ENCODE measurements around the gene LSM5.
"Not testable (repeated sequence)": the region's sequence is repeated elsewhere in the genome, so short reads cannot be mapped to it uniquely, and the experiment has no call there.

Gene LSM5

GRCh38 chr7:32500216-32500615 is 10.0 kb upstream of the LSM5 start:
- H3K79me1 ChIP-seq (replicated peaks; ENCODE audit: low read length, poor library complexity, severe bottlenecking); H3K27me3 ChIP-seq (ENCODE audit: control insufficient read depth in 1 of 2, insufficient read depth in 1 of 2, low read length in 2 of 2): not testable (repeated sequence)

DNA sequence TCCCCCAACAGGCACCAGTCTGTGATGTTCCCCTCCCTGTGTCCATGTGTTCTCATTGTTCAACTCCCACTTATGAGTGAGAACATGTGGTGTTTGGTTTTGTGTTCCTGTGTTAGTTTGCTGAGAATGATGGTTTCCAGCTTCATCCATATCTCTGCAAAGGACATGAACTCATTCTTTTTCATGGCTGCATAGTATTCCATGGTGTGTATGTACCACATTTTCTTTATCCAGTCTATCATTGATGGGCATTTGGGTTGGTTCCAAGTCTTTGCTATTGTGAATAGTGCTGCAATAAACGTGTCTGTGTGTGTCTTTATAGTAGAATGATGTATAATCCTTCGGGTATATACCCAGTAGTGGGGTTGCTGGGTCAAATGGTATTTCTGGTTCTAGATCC is 9.6 kb upstream of the LSM5 start:
- H3K23ac ChIP-seq (ENCODE audit: low read length in 2 of 2); H3K4me1 ChIP-seq (ENCODE audit: control insufficient read depth, insufficient read depth, low read depth, low read length); H2BK15ac ChIP-seq (ENCODE audit: low read depth, poor library complexity, severe bottlenecking); H3K4me2 ChIP-seq (ENCODE audit: low read length, poor library complexity, severe bottlenecking); H3K27me3 ChIP-seq (ENCODE audit: control insufficient read depth in 1 of 2, insufficient read depth in 1 of 2, low read length in 2 of 2); H3K9ac ChIP-seq (ENCODE audit: low read length); H2BK120ac ChIP-seq (ENCODE audit: low read depth, low read length); H2AFZ ChIP-seq (ENCODE audit: low read depth, low read length); H4K91ac ChIP-seq (ENCODE audit: low read length); H3K9me3 ChIP-seq (ENCODE audit: control insufficient read depth, low read length); H3K4ac ChIP-seq (ENCODE audit: low read depth in 1 of 2, low read length in 2 of 2); H3K36me3 ChIP-seq (ENCODE audit: control insufficient read depth in 1 of 2, insufficient read depth in 2 of 2, low read depth in 1 of 2, low read length in 2 of 2); H2BK12ac ChIP-seq (ENCODE audit: low read length in 2 of 2); H2BK5ac ChIP-seq (ENCODE audit: low read depth, low read length, poor library complexity, severe bottlenecking); H3K79me1 ChIP-seq (replicated peaks; ENCODE audit: low read length, poor library complexity, severe bottlenecking); H3K27ac ChIP-seq (ENCODE audit: low read length, poor library complexity, severe bottlenecking); H4K8ac ChIP-seq (ENCODE audit: low read length); H3K14ac ChIP-seq (ENCODE audit: low read length in 2 of 2); H2AK5ac ChIP-seq (ENCODE audit: low read length, severe bottlenecking); H3K4me3 ChIP-seq (ENCODE audit: insufficient read depth in 1 of 2, low read depth in 1 of 2, low read length in 2 of 2); DNase-seq; H3K18ac ChIP-seq (ENCODE audit: low read depth in 1 of 2, low read length in 2 of 2): not testable (repeated sequence)
- 100% methylated on average over 1 of the region's 2 CpGs for WGBS

More at GRCh38 chr7:32500216-32500615, 10.0 kb upstream of the LSM5 start:
- H2BK5ac ChIP-seq (ENCODE audit: low read depth, low read length, poor library complexity, severe bottlenecking); H3K14ac ChIP-seq (ENCODE audit: low read length in 2 of 2); H2AK5ac ChIP-seq (ENCODE audit: low read length, severe bottlenecking); H3K18ac ChIP-seq (ENCODE audit: low read depth in 1 of 2, low read length in 2 of 2); H3K4ac ChIP-seq (ENCODE audit: low read depth in 1 of 2, low read length in 2 of 2); H2AFZ ChIP-seq (ENCODE audit: low read depth, low read length); H3K36me3 ChIP-seq (ENCODE audit: control insufficient read depth in 1 of 2, insufficient read depth in 2 of 2, low read depth in 1 of 2, low read length in 2 of 2); H3K9me3 ChIP-seq (ENCODE audit: control insufficient read depth, low read length); H4K91ac ChIP-seq (ENCODE audit: low read length); H4K8ac ChIP-seq (ENCODE audit: low read length); H3K4me3 ChIP-seq (ENCODE audit: insufficient read depth in 1 of 2, low read depth in 1 of 2, low read length in 2 of 2); H3K9ac ChIP-seq (ENCODE audit: low read length); H3K4me2 ChIP-seq (ENCODE audit: low read length, poor library complexity, severe bottlenecking); H3K4me1 ChIP-seq (ENCODE audit: control insufficient read depth, insufficient read depth, low read depth, low read length); H3K27ac ChIP-seq (ENCODE audit: low read length, poor library complexity, severe bottlenecking); H2BK12ac ChIP-seq (ENCODE audit: low read length in 2 of 2); H2BK120ac ChIP-seq (ENCODE audit: low read depth, low read length); DNase-seq; H2BK15ac ChIP-seq (ENCODE audit: low read depth, poor library complexity, severe bottlenecking); H3K23ac ChIP-seq (ENCODE audit: low read length in 2 of 2): not testable (repeated sequence)
- 95% methylated on average over 1 of the region's 1 CpG for WGBS

- Histone ChIP-seq H4K8ac (ENCODE audit: low read length) (peak overlapping the region; percentile 100), H3K36me3 (ENCODE audit: control insufficient read depth in 1 of 2, insufficient read depth in 2 of 2, low read depth in 1 of 2, low read length in 2 of 2) (peaks cover 0 to 6% of the 10 kb centered on the region in 2 experiments), H2AK5ac (ENCODE audit: low read length, severe bottlenecking) (peak overlapping the region; percentile 22), H3K27me3 (ENCODE audit: control insufficient read depth in 1 of 2, insufficient read depth in 1 of 2, low read length in 2 of 2) (no peaks in the 10 kb centered on the region), H3K18ac (ENCODE audit: low read depth in 1 of 2, low read length in 2 of 2) (peak overlapping the region; percentile 86 to 92), H3K27ac (ENCODE audit: low read length, poor library complexity, severe bottlenecking) (peak overlapping the region; percentile 82), H3K4me3 (ENCODE audit: insufficient read depth in 1 of 2, low read depth in 1 of 2, low read length in 2 of 2) (peak overlapping the region; percentile 83 to 95), H3K79me1 (replicated peaks; ENCODE audit: low read length, poor library complexity, severe bottlenecking) (peaks cover 6% of the 10 kb centered on the region), H3K23ac (ENCODE audit: low read length in 2 of 2) (no peak overlapping the region), H3K14ac (ENCODE audit: low read length in 2 of 2) (peak overlapping the region in 1 of 2 experiments; percentile 86), H2BK12ac (ENCODE audit: low read length in 2 of 2) (no peak overlapping the region), H3K9ac (ENCODE audit: low read length) (peak overlapping the region; percentile 98), H4K91ac (ENCODE audit: low read length) (peak overlapping the region; percentile 18), H2BK120ac (ENCODE audit: low read depth, low read length) (peak overlapping the region; percentile 98), H2BK15ac (ENCODE audit: low read depth, poor library complexity, severe bottlenecking) (no peak overlapping the region), H3K4me2 (ENCODE audit: low read length, poor library complexity, severe bottlenecking) (peak overlapping the region; percentile 71), H3K4ac (ENCODE audit: low read depth in 1 of 2, low read length in 2 of 2) (peak overlapping the region; percentile 78 to 81), H2BK5ac (ENCODE audit: low read depth, low read length, poor library complexity, severe bottlenecking) (peak overlapping the region; percentile 73), H3K4me1 (ENCODE audit: control insufficient read depth, insufficient read depth, low read depth, low read length) (peaks cover 4% of the 10 kb centered on the region), H2AFZ (ENCODE audit: low read depth, low read length) (no peak overlapping the region), H3K9me3 (ENCODE audit: control insufficient read depth, low read length) (no peaks in the 10 kb centered on the region)
- peak; percentile 35 for DNase-seq
- 13% methylated on average over 8 of the region's 10 CpGs for WGBS
Observed at GRCh38 chr7:32496052-32496813, 6.1 kb upstream of the LSM5 start.

DNA sequence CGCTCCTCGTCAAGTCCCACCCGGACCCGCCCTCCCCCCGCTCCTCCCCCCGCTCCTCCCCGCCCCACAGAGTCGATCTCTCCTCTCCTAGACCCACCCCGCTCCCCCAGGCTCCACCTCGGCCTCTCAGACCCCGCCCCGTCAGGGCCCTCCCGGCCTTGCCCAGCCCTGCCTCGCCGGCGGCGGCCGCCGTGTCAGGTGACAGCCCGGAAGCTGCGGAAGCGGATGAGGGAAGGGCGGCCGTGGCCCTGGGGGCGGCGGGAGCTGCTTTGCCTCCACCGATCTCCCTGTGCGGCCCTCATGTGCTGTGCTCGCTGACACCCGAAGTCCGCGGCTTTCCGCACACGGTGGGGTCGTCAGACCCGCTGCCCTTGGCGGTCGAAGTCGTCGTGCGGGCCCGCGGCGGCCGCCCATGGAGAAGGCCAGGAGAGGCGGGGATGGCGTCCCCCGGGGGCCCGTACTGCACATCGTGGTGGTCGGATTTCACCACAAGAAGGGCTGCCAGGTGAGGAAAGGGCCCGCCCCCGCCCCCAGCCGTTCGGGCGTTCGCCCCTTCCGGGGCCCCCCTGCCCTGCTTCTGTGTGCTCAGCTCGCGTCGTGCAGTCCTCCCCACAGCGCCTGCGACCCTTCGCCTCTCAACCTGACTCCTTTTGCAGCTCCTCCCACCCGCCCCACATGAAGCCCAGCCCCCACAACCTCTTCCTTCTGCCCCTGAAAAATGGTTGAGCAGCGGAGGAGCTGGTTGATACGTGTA is 5.3 kb upstream of the LSM5 start, which contains the start of gene AVL9:
TSS of gene AVL9 (plus strand) at position 192 of the 754 bp plus-strand sequence. CDS start at position 413, 221 bp downstream.
- peaks cover 4% of the 10 kb centered on the region for H3K4me1 ChIP-seq (ENCODE audit: control insufficient read depth, insufficient read depth, low read depth, low read length)
- peaks cover 0 to 6% of the 10 kb centered on the region in 2 experiments for H3K36me3 ChIP-seq (ENCODE audit: control insufficient read depth in 1 of 2, insufficient read depth in 2 of 2, low read depth in 1 of 2, low read length in 2 of 2)
- H2AFZ ChIP-seq (ENCODE audit: low read depth, low read length): peak within 1 kb of the TSS; percentile 3
- peak within 1 kb of the TSS; percentile 50 to 86 for H3K14ac ChIP-seq (ENCODE audit: low read length in 2 of 2)
- peak within 1 kb of the TSS; percentile 73 for H2BK5ac ChIP-seq (ENCODE audit: low read depth, low read length, poor library complexity, severe bottlenecking)
- H2BK12ac ChIP-seq (ENCODE audit: low read length in 2 of 2): peak within 1 kb of the TSS in 1 of 2 experiments; percentile 54
- peak within 1 kb of the TSS; percentile 83 to 96 for H3K4me3 ChIP-seq (ENCODE audit: insufficient read depth in 1 of 2, low read depth in 1 of 2, low read length in 2 of 2)
- H3K23ac ChIP-seq (ENCODE audit: low read length in 2 of 2): no peak within 1 kb of the TSS
- H3K4ac ChIP-seq (ENCODE audit: low read depth in 1 of 2, low read length in 2 of 2): peak within 1 kb of the TSS; percentile 78 to 99
- peak within 1 kb of the TSS; percentile 100 for H4K8ac ChIP-seq (ENCODE audit: low read length)
- H3K79me1 ChIP-seq (replicated peaks; ENCODE audit: low read length, poor library complexity, severe bottlenecking): peaks cover 6% of the 10 kb centered on the region
- H2BK15ac ChIP-seq (ENCODE audit: low read depth, poor library complexity, severe bottlenecking): peak within 1 kb of the TSS; percentile 99
- H3K18ac ChIP-seq (ENCODE audit: low read depth in 1 of 2, low read length in 2 of 2): peak within 1 kb of the TSS; percentile 92 to 100
- H2BK120ac ChIP-seq (ENCODE audit: low read depth, low read length): peak within 1 kb of the TSS; percentile 98
- peak within 1 kb of the TSS; percentile 81 for H3K4me2 ChIP-seq (ENCODE audit: low read length, poor library complexity, severe bottlenecking)
- peak within 1 kb of the TSS; percentile 22 for H2AK5ac ChIP-seq (ENCODE audit: low read length, severe bottlenecking)
- peak within 1 kb of the TSS; percentile 82 for H3K27ac ChIP-seq (ENCODE audit: low read length, poor library complexity, severe bottlenecking)
- peak within 1 kb of the TSS; percentile 98 for H3K9ac ChIP-seq (ENCODE audit: low read length)
- no peaks in the 10 kb centered on the region for H3K9me3 ChIP-seq (ENCODE audit: control insufficient read depth, low read length)
- WGBS: 2% methylated on average over 32 of the region's 67 CpGs
- peak; percentile 96 for DNase-seq
- H3K27me3 ChIP-seq (ENCODE audit: control insufficient read depth in 1 of 2, insufficient read depth in 1 of 2, low read length in 2 of 2): no peaks in the 10 kb centered on the region
- peak within 1 kb of the TSS; percentile 100 for H4K91ac ChIP-seq (ENCODE audit: low read length)

All from mesenchymal stem cell (in vitro differentiated cells and primary cell).